Endodermal cell (in vitro differentiated cells): ENCODE measurements around the gene PHLDA1. TPM values are rescaled to one million over a fixed set of nuclear protein-coding genes. Genes with fewer than 3 reads are reported as not detected.

Experiments
- DNase-seq: peaks from one replicate; pipeline ENCODE4 v3.0.0-alpha.2; 2017
- H3K27ac ChIP-seq: 2 replicates; pipeline ENCODE4 v1.5.1; 2013; ENCODE audit warnings: mild to moderate bottlenecking, low read depth, low read length, moderate library complexity
- H3K27me3 ChIP-seq: 2 replicates; pipeline ENCODE4 v1.6.1; 2013; ENCODE audit warnings: mild to moderate bottlenecking, low read length, moderate library complexity; ENCODE audit not compliant: insufficient read depth, control insufficient read depth, poor library complexity, severe bottlenecking
- H3K36me3 ChIP-seq: 2 replicates; pipeline ENCODE4 v1.7.0; 2013; ENCODE audit warnings: mild to moderate bottlenecking, low read length, moderate library complexity; ENCODE audit not compliant: control insufficient read depth, insufficient read depth
- H3K4me1 ChIP-seq: one replicate; pipeline ENCODE4 v1.7.0; 2013; ENCODE audit warnings: low read length; ENCODE audit not compliant: control insufficient read depth, insufficient read depth
- H3K4me3 ChIP-seq: 2 replicates; pipeline ENCODE4 v1.5.1; 2013; ENCODE audit warnings: mild to moderate bottlenecking, low read length, moderate library complexity
- H3K9ac ChIP-seq: 2 replicates; pipeline ENCODE4 v1.6.1; 2013; ENCODE audit warnings: mild to moderate bottlenecking, low read length, moderate library complexity; ENCODE audit not compliant: poor library complexity, severe bottlenecking; ENCODE audit errors: extremely low read depth
- H3K9me3 ChIP-seq: 2 replicates; pipeline ENCODE4 v1.6.1; 2013; ENCODE audit warnings: mild to moderate bottlenecking, low read length, moderate library complexity; ENCODE audit not compliant: control insufficient read depth
- H3K27ac Mint-ChIP-seq: 2 replicates; pipeline ENCODE4 v1.8.0; 2020; ENCODE audit warnings: mixed read lengths
- H3K27me3 Mint-ChIP-seq: 2 replicates; pipeline ENCODE4 v1.8.0; 2021; ENCODE audit warnings: mild to moderate bottlenecking, mixed read lengths; ENCODE audit not compliant: insufficient read depth
- H3K36me3 Mint-ChIP-seq: 2 replicates; pipeline ENCODE4 v1.8.0; 2020; ENCODE audit warnings: low read depth, mixed read lengths
- H3K4me1 Mint-ChIP-seq: 2 replicates; pipeline ENCODE4 v1.8.0; 2020; ENCODE audit warnings: mixed read lengths
- H3K4me3 Mint-ChIP-seq: 2 replicates; pipeline ENCODE4 v1.8.0; 2020; ENCODE audit warnings: mild to moderate bottlenecking, moderate library complexity, mixed read lengths
- H3K9me3 Mint-ChIP-seq: 2 replicates; pipeline ENCODE4 v1.8.0; 2020; ENCODE audit warnings: mild to moderate bottlenecking, mixed read lengths
- CTCF ChIP-seq: fragments of 200-600 bp; sonication (generic); conservative IDR thresholded peaks from 2 replicates; pipeline ENCODE4 v1.5.0; 2021; ENCODE audit warnings: antibody characterized with exemption, mild to moderate bottlenecking
- WGBS, 2 experiments: methylation state at CpG; one replicate each; pipeline versions ENCODE4 v1.1.5 to v1.1.7; 2013; ENCODE audit warnings: missing lambda C conversion rate in 2 of 2, mixed read lengths in 1 of 2; ENCODE audit not compliant: insufficient coverage in 1 of 2, insufficient read length in 1 of 2; 5-methylcytosine and 5-hydroxymethylcytosine counted together
- total RNA-seq, 2 donors: library from RNA; stranded (reverse); fragmentation: NEBNext Ultra II Directional in 1 of 2; extraction: Animal tissue kit (Norgen Biotek cat#: 25700) in 1 of 2; gene quantifications; 2 replicates in 1 of 2; 3 replicates in 1 of 2; pipeline ENCODE4 v1.2.1, GENCODE V29; 2021

Gene PHLDA1
- total RNA-seq, 2 donors from 2014 or later = 3.7 to 16.2 TPM

- Mint-ChIP-seq H3K27ac (no peak overlapping the region), H3K4me3 (no peak overlapping the region), H3K9me3 (no peaks in the 10 kb centered on the region), H3K36me3 (no peaks in the 10 kb centered on the region), H3K4me1 (no peaks in the 10 kb centered on the region), H3K27me3 (no peaks in the 10 kb centered on the region)
- Histone ChIP-seq H3K27ac (no peak overlapping the region), H3K4me1 (no peaks in the 10 kb centered on the region), H3K4me3 (no peak overlapping the region), H3K27me3 (no peaks in the 10 kb centered on the region), H3K9ac (no peak overlapping the region), H3K36me3 (no peaks in the 10 kb centered on the region), H3K9me3 (no peaks in the 10 kb centered on the region)
- WGBS, 2 experiments = 95% methylated on average over 3 of the region's 3 CpGs
- no peak for DNase-seq
- TF ChIP-seq CTCF = no peak
Observed at GRCh38 chr12:75997658-75998057, 33.9 kb downstream of the PHLDA1 start.

- Histone ChIP-seq H3K4me3 (no peak overlapping the region), H3K4me1 (no peaks in the 10 kb centered on the region), H3K36me3 (no peaks in the 10 kb centered on the region), H3K9me3 (no peaks in the 10 kb centered on the region), H3K9ac (no peak overlapping the region), H3K27ac (no peak overlapping the region), H3K27me3 (no peaks in the 10 kb centered on the region)
- no peak for DNase-seq
- Mint-ChIP-seq H3K36me3 (no peaks in the 10 kb centered on the region), H3K27ac (no peak overlapping the region), H3K4me1 (peaks cover under 1% of the 10 kb centered on the region), H3K27me3 (no peaks in the 10 kb centered on the region), H3K9me3 (no peaks in the 10 kb centered on the region), H3K4me3 (no peak overlapping the region)
- no peak for TF ChIP-seq CTCF
- WGBS, 2 experiments = 100% methylated on average over 1 of the region's 1 CpG; no CpG with 5 or more reads in 1 of the 2 experiments
Observed at GRCh38 chr12:75996861-75997447, 34.6 kb downstream of the PHLDA1 start.

- no peak overlapping the region for H3K27ac ChIP-seq
- H3K36me3 Mint-ChIP-seq = no peaks in the 10 kb centered on the region
- H3K4me3 Mint-ChIP-seq = no peak overlapping the region
- H3K4me1 Mint-ChIP-seq = peaks cover 8% of the 10 kb centered on the region
- no peak overlapping the region for H3K27ac Mint-ChIP-seq
- no peaks in the 10 kb centered on the region for H3K27me3 Mint-ChIP-seq
- no peak for DNase-seq
- no peak overlapping the region for H3K4me3 ChIP-seq
- H3K4me1 ChIP-seq = no peaks in the 10 kb centered on the region
- TF ChIP-seq CTCF = no peak
- H3K9me3 ChIP-seq = no peaks in the 10 kb centered on the region
- no peaks in the 10 kb centered on the region for H3K27me3 ChIP-seq
- no peak overlapping the region for H3K9ac ChIP-seq
- no peaks in the 10 kb centered on the region for H3K9me3 Mint-ChIP-seq
- H3K36me3 ChIP-seq = no peaks in the 10 kb centered on the region
Observed at GRCh38 chr12:75995691-75996090, 35.9 kb downstream of the PHLDA1 start.
